Activated naive CD4-positive, alpha-beta T cell treated with anti-CD3 and anti-CD28 coated beads, Interleukin-2, amount 50 U/mL, for 72 hours (primary cell): ENCODE data around the gene DBH. TPM values are rescaled to one million over a fixed set of nuclear protein-coding genes. Genes with fewer than 3 reads are reported as not detected.

Experiments used
- ATAC-seq, 2 donors: fragments of 150-1000 bp; cut with Tn5 transposase; 2 replicates each; pipeline ENCODE4 v1.10.0; 2021; ENCODE audit warnings: mild to moderate bottlenecking in 2 of 2, moderate library complexity in 2 of 2
- DNase-seq, 2 donors: peaks; one replicate each; pipeline ENCODE4 v3.0.0; 2021 to 2022; ENCODE audit warnings: low spot score in 2 of 2
- H3K27ac Mint-ChIP-seq, 2 donors: one replicate each; pipeline ENCODE4 v1.8.0; 2022; ENCODE audit warnings: mild to moderate bottlenecking in 2 of 2, mixed read lengths in 2 of 2
- H3K36me3 Mint-ChIP-seq, 2 donors: one replicate each; pipeline ENCODE4 v1.8.0; 2022; ENCODE audit warnings: mixed read lengths in 2 of 2
- H3K9me3 Mint-ChIP-seq, 2 donors: one replicate each; pipeline ENCODE4 v1.8.0; 2022; ENCODE audit warnings: mixed read lengths in 2 of 2
- total RNA-seq, 2 donors: library from RNA; stranded (reverse); gene quantifications; one replicate each; pipeline ENCODE4 v1.2.3, GENCODE V29; 2022

The DBH gene
- total RNA-seq, 2 donors from 2014 or later = not detected

DNA sequence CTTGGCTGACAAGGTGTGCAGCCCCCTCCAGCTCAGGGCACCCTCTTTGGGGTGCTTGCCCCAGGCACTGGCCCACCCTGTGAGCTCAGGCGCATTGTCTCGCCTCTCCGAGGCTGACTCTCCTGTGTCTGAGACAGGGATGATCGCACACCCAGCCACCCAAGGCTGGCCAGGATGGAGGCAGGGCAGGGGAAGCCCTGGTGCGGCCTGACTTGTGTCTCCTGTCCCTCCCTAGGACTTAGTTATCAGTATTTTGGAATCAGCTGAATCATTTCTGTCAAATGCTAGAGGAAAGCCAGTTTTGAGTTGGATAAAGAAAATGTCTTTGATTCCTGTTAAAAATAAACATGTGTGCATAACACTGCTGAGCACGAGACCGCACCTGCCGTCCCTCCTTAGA is 2.5 kb upstream of the DBH start:
- ATAC-seq (no peak), DNase-seq (no peak)
- no peak overlapping the region for H3K27ac Mint-ChIP-seq
- H3K36me3 Mint-ChIP-seq = no peaks in the 10 kb centered on the region
- no peaks in the 10 kb centered on the region for H3K9me3 Mint-ChIP-seq

DNA sequence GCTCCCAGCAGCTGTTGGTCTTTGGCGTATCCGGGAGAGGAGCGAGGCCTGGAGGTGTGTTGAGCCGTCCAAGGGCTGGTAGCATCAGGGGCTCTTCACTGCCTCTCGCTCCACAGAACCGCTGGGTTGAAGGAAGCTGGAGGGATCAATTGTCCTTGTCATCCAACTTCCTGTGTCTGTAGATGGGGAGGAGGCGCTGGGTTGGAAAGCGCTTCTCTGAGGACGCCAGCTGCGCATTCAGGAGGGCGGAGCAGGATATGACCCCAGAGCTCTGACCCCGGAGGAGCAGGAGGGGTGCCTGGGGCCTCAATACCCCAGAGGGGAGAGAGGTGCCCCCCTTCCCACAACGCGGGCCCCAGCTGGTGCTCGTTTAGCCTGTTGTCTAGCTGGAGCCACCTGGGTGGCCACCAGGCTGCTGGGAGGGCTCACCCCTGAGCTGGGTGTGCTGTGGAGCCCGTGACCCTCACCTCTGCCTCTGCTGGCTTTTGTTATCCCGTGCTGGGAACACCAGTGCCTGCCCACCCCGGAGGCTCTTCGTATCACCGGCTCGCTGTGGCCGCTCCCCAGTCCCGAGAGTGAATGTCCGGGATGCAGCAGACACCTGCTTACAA is 2.0 kb upstream of the DBH start:
- ATAC-seq (no peak), DNase-seq (no peak)
- Mint-ChIP-seq H3K36me3 (no peaks in the 10 kb centered on the region), H3K9me3 (no peaks in the 10 kb centered on the region), H3K27ac (no peak overlapping the region)

DNA sequence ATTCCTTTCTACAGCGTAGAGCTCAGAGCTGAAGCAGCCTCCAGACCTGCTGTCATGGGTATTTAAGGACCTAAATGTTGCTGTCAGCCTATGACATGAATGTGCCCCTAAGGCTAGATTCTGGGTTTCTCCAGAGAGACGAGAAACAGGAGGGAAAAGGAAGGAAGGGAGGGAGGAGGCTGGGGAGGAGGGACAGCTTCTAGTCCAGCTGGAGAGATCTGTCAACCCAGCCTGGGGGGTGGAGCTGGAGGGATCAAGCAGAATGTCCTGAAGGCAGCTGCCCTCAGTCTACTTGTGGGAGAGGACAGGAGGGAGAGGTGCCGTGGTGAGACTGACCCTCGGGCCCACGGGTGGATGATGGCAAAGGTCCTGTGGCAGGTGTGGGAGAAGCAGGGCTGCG is 1.1 kb upstream of the DBH start:
- Mint-ChIP-seq H3K27ac (no peak overlapping the region), H3K36me3 (no peaks in the 10 kb centered on the region), H3K9me3 (no peaks in the 10 kb centered on the region)
- no peak for DNase-seq
- ATAC-seq = no peak

DNA sequence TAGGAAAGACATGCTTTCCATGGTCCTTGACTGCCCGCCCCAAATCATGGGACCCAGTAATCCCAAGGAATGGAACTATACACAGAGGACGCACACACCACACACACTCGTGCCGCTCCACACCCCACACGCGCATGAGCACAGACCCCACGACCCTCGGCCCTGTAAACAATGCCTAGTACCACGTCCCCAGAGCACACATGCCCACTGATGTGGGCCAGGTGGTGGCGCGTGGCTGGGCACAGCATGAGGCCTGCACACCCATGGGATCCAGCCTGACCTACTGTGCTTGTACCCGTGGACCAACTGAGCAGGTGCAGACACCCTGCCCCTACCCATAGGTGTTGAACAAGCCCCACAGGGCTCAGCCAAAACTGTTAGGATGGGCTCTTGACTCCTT is 739 bp downstream of the DBH start:
- ATAC-seq = no peak
- Mint-ChIP-seq H3K9me3 (no peaks in the 10 kb centered on the region), H3K27ac (no peak overlapping the region), H3K36me3 (no peaks in the 10 kb centered on the region)
- no peak for DNase-seq

DNA sequence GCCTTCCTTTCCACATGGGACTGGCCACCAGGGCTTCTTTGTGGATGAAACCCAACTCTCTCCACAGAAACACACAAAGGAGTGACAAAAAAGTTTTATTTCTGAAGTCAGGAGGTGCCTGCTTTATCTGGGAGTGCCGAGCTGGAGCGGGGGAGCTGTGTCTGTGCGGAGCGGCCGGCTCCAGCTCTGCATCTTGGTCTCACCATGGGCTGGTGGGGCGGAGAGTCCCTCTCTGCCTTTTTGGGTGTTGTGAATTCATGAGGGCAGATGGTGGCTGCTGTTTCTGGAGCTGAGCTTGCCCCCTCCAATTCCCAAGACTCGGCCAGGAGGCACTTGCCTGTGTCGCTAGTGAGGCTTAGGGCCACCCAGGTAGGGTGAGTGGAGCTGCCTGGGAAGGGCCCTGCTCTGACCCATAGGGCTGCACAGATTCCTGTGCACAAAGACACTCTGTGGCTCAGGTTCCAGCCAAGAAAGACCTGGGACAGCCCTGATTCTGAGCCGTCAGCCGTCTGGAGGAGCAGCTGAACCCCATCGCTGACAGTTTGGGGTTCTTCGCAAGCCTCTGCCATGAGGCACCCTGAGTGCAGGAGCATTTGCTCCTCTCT is 1.4 kb downstream of the DBH start:
- H3K9me3 Mint-ChIP-seq = no peaks in the 10 kb centered on the region
- no peak overlapping the region for H3K27ac Mint-ChIP-seq
- DNase-seq = no peak
- no peak for ATAC-seq
- H3K36me3 Mint-ChIP-seq = no peaks in the 10 kb centered on the region

DNA sequence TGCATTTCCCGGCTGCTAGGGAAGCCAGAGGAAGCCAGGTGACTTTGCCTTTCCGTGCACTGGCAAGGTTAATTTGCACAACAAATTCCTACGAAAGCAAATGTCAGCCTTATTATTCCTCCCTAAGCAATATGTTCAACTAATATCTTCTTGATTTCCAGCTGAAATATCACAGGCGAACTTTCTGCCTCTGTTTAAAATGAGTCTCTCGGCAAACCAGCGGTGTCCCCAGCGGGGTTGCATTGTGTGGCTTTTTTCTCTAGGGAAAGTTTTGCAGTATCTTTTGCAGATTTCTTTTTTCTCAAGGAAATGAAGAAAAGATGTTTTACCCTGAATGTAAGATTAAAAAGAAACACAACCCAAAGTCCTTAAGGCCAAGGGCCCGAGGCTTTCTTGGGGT is 1.9 kb downstream of the DBH start:
- Mint-ChIP-seq H3K9me3 (no peaks in the 10 kb centered on the region), H3K27ac (peak overlapping the region in 1 of 2 donors; percentile 49), H3K36me3 (no peaks in the 10 kb centered on the region)
- DNase-seq = no peak
- no peak for ATAC-seq

DNA sequence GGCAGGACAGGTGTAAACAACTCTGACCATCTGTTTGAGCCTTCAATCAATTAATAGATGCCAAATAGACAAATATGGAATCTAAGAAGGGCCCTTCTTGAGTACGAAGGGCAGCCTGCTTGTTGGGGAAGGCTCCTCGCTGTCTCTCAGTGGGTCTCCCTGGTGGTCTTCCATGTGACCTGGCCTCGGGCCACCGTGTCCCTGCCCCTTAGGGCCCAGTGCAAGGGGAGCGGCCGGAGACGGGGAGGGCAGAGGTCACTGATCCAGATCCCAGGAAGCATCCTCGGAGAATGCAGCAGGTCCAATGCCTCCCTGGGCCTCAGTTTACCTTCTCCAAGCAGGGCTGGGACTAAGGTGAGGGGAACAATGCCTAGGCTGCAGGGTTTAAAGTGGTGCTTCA is 2.5 kb downstream of the DBH start:
- H3K9me3 Mint-ChIP-seq = no peaks in the 10 kb centered on the region
- DNase-seq = no peak
- no peaks in the 10 kb centered on the region for H3K36me3 Mint-ChIP-seq
- ATAC-seq = no peak
- H3K27ac Mint-ChIP-seq = peak overlapping the region in 1 of 2 donors; percentile 49

DNA sequence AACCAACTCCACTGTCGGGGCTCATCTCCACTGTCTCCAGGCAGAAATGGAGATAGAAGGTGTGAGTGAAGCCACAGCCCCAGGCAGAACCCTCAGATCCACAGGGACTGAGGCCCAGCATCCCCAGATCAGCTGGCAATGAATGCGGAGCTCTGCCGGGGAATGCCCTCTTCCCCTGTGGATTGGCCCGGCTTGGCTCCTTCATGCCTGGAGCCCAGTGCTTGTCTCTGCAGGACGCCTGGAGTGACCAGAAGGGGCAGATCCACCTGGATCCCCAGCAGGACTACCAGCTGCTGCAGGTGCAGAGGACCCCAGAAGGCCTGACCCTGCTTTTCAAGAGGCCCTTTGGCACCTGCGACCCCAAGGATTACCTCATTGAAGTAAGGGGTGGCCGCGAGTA is 3.5 kb downstream of the DBH start:
- Mint-ChIP-seq H3K27ac (no peak overlapping the region), H3K9me3 (no peaks in the 10 kb centered on the region), H3K36me3 (no peaks in the 10 kb centered on the region)
- ATAC-seq = no peak
- no peak for DNase-seq

DNA sequence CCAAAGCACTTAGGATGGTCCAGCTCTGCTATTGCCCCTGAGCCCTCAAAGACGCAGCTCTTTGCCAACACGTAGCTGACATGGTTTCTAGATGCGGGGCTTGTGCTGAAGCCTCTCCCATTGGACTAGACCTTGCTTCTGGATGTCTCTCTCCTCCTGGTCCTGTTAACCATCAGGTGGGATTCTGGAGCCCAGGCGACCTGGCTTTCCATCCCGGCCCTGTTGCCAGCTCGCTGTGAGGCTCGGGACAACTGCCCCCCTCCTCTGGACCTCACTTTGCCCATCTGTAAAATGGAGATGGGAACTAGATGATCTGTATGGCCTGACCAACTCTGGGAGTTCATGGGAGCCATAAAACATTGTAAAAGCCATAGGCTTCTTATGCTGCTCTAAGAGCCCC is 4.0 kb downstream of the DBH start:
- H3K27ac Mint-ChIP-seq = no peak overlapping the region
- DNase-seq (no peak), ATAC-seq (no peak)
- H3K9me3 Mint-ChIP-seq = no peaks in the 10 kb centered on the region
- H3K36me3 Mint-ChIP-seq = no peaks in the 10 kb centered on the region

DNA sequence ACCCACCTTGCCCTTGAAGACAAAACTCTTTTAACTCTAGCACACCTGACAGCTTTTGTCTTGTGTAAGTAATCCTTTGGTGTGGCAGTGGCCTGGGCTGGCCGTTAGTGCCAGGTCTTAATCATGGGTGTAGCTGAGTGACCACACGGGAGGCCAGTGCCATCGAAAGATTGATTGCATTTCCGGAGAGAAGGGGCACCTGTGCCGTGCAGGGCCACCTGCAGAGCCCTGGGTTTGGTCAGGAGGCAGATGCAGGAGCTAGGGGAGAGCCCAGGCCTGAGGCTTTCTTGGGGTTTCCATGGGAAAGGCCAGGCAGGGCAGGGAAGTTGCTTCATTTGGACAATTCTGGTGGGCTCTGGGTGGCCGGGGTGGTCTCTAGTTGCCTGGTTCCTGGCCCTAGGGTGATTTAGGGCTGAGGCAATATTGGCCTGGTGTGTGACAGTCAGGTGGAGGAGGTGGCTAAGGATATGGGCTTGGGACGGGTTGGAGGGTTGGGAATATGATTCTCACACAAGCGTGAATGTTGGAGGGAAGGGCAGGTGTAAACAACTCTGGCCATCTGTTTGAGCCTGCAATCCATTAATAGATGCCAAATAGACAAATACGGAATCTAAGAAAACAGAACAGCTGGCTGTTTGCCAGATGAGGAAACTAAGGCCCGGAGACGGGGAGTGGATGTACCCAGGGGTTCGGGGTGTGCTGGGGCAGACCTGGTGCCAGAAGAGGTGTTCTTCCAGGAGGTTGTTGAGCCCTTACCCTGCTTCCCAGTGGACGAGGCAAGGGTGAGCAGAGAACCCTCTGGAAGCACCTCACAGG is 4.6 kb downstream of the DBH start:
- Mint-ChIP-seq H3K9me3 (no peaks in the 10 kb centered on the region), H3K27ac (no peak overlapping the region), H3K36me3 (no peaks in the 10 kb centered on the region)
- no peak for ATAC-seq
- no peak for DNase-seq

DNA sequence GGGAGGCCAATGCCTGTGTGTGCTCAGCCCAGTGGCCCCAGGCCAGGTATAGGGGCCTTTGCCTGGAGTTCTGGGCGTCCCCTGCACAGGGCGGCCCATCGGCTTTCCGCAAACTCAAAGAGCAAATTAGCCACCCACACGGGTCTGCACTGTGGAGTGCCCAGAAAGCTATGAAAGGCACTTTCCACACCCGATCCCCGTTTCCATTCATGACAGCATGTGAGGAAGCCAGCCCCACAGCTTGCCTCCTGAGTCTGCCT is 5.2 kb downstream of the DBH start:
- ATAC-seq (no peak), DNase-seq (no peak)
- no peaks in the 10 kb centered on the region for H3K36me3 Mint-ChIP-seq
- no peak overlapping the region for H3K27ac Mint-ChIP-seq
- no peaks in the 10 kb centered on the region for H3K9me3 Mint-ChIP-seq

DNA sequence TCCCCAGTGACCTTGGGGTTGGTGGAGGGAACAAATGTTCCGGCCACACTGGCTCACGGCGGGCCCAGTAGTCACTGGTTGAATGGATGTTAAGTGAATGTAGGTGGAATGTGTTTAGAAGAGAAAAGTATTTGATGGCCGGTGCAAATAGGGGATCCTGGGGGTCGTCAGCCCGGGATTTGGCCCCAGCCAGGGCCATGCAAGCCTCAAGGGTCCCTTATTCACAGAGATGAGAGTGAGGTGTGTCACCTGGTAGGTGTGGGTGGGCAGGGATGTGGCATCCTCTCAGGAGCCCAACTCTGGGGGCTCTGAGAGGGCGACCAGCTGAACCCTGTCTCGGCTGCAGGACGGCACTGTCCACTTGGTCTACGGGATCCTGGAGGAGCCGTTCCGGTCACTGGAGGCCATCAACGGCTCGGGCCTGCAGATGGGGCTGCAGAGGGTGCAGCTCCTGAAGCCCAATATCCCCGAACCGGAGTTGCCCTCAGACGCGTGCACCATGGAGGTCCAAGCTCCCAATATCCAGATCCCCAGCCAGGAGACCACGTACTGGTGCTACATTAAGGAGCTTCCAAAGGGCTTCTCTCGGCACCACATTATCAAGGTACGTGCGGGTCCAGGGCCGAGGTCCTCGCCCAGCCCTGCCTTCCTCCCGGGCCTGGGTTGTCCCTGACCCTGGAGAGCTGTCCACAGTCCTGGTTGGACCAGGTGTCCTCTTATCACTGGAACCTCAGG is 5.9 kb downstream of the DBH start:
- Mint-ChIP-seq H3K36me3 (no peaks in the 10 kb centered on the region), H3K27ac (peak overlapping the region in 1 of 2 donors; percentile 34)
- no peak for ATAC-seq

DNA sequence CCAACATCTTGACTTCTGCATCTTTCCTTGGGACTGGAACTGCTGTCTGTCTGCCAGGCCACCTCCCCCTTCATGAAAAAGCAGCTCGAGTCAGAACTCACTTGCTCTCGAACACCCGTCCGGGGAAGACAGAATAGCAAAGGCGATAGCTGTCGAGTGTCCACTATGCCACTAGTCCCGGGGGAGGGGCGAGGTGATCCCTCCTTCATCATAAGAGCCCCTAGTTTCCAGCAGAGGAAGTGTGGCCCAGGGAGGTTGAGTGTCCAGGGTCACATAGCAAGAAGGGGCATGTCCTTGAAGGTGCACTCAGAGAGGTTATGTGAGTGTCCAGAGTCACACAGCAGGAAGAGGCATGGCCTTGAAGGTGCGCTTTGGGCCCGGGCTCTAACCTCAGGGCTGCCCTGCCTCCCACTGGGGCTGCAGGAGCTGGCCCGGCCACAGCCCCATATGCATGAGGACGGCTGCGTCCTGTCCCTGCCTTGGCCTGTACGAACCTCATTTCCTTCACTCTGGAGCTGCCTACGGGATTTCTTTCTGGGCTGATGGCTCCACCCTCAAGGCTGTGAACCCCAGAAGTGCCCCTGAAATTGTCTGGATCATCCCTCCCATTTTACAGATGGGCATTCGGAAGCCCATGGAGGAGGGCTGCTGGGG is 6.7 kb downstream of the DBH start:
- no peak for ATAC-seq
- H3K36me3 Mint-ChIP-seq = no peaks in the 10 kb centered on the region
- no peak for DNase-seq

More for the DNA sequence above, 5.9 kb downstream of the DBH start:
- H3K9me3 Mint-ChIP-seq = no peaks in the 10 kb centered on the region
- no peak for DNase-seq

DNA sequence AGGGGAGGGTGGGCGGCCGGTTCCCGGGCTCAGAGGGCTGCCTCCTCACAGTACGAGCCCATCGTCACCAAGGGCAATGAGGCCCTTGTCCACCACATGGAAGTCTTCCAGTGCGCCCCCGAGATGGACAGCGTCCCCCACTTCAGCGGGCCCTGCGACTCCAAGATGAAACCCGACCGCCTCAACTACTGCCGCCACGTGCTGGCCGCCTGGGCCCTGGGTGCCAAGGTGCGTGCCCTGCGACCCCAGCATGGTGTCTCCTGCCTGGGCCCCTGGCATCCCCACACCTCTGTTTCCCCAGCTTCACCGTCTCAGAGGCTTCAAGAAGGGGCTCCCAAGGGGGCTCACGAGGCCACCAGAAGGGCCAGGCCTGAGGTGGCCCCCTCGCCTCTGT is 7.2 kb downstream of the DBH start:
- no peak for DNase-seq
- no peaks in the 10 kb centered on the region for H3K9me3 Mint-ChIP-seq
- ATAC-seq = no peak
- no peaks in the 10 kb centered on the region for H3K36me3 Mint-ChIP-seq
- no peak overlapping the region for H3K27ac Mint-ChIP-seq

More for the DNA sequence above, 6.7 kb downstream of the DBH start:
- H3K9me3 Mint-ChIP-seq = no peaks in the 10 kb centered on the region
- no peak overlapping the region for H3K27ac Mint-ChIP-seq

DNA sequence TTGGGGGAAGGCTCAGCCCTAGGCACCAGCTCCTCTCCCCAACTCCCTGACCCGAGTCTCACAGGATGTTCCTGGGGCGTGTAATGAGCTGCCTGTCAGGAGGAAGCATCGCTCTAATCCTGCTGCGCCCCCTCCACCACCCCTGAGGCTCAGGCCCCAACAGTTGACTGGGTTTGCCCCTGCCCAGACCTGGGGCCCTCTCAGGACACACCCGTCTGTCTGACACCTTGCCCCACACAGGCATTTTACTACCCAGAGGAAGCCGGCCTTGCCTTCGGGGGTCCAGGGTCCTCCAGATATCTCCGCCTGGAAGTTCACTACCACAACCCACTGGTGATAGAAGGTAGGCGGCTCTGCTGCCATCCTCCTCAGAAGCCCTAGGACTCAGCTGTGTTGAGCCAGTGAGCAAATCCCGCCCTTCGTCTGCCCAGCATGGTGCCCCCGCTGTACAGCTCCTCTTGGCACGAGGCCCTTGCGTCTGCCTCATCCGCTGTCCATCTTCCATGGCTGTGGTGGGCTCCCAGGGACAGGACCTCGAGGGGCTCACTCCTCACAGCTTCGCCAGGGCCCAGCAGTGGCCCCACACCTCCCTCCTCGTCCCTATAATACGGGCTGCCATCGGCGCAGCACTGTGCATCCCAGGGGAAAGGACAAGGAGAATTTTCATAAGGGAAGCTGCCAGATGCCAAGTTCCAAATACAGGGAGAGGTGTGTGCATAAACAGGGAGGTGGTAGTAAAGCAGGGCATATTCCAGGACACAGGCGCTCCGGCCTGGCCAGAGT is 8.0 kb downstream of the DBH start:
- DNase-seq = no peak
- Mint-ChIP-seq H3K9me3 (no peaks in the 10 kb centered on the region), H3K27ac (no peak overlapping the region), H3K36me3 (no peaks in the 10 kb centered on the region)
- ATAC-seq = no peak

DNA sequence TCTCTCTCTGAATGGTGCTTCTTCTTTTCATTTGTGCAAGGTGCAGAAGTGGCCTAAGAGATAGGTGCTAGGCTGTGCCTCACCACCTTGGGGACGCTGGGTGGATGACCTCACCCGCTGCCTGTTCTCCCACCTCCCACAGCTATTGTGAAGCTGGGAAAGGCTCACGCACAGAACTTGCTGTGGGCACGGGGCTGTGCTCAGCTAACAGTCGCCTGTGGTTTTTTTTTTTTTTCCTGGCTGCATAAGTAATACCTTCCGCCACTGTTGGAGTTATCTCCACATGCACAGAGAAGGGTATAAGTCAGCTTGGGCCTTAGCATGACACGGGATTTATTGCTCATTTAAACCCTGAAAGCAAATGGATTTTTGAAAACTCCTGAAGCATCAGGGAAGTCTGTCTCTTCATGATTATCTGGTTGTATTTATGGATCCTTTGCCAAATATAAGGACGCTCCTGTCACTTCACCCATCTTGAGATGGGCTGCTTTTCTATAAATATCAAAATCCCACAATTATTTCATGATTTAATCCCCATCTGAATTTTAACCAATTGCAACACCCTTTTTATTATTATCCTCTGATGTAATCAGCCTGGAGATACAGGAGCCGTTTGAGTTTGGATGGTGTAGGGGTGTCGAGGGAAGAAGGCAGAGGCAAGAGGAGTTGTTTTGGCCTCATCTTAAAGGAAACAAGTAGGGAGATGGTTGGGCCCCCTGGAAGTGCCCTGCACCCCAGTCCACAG is 9.0 kb downstream of the DBH start:
- H3K27ac Mint-ChIP-seq = no peak overlapping the region
- ATAC-seq (no peak), DNase-seq (no peak)
- no peaks in the 10 kb centered on the region for H3K9me3 Mint-ChIP-seq
- H3K36me3 Mint-ChIP-seq = no peaks in the 10 kb centered on the region
